ENCODE data around the gene HIBCH.

HIBCH gene

DNA sequence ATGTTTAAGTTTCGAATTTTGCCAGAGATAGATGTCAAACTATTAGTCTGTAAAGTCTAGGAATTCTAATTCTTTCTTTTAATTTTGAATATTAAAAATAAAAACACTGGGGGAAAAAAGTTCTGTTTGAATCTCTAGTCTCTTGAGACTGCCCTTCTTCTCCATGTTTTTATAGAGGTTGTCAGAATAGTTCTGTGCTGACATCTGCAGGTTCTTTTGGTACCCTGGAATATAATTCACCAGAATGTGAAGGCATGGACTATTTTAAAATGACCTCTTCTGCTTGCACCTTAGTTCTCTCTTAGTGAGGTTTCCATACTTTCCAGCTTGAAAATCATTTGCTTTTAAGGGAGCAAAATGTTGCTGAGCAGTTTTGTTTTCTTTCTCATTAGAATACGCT lies 136.1 kb downstream of the HIBCH start:
- H3K27ac ChIP-seq: no peak overlapping the region
- TF ChIP-seq CTCF (IDR thresholded peaks at IDR 0.05): no peak

DNA sequence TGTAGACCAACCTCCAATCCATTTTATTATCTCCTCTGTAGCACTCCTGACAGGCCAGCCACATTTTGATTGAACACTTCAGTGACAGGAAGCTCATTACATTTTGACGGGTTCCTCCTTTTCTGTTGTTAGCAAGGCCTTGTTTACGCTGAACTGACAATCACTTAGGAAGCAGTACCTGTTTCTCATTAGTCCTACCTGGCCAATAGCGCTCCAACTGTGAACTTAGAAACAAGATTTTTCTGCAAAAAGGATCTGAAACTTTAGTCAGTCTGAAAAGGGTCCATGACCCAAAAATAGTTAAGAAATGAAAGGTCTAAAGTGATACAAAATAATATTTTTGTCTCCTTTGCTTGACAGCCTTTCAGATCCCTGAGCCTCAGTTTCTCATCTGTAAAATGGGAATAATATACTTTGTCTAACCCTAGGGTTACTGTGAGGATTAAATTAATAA lies 137.5 kb downstream of the HIBCH start:
- H3K27ac ChIP-seq: no peak overlapping the region

More for the DNA sequence above, 136.1 kb downstream of the HIBCH start:
- H3K4me3 ChIP-seq: no peak overlapping the region
- no peak for DNase-seq (ENCODE audit: low spot score)

DNA sequence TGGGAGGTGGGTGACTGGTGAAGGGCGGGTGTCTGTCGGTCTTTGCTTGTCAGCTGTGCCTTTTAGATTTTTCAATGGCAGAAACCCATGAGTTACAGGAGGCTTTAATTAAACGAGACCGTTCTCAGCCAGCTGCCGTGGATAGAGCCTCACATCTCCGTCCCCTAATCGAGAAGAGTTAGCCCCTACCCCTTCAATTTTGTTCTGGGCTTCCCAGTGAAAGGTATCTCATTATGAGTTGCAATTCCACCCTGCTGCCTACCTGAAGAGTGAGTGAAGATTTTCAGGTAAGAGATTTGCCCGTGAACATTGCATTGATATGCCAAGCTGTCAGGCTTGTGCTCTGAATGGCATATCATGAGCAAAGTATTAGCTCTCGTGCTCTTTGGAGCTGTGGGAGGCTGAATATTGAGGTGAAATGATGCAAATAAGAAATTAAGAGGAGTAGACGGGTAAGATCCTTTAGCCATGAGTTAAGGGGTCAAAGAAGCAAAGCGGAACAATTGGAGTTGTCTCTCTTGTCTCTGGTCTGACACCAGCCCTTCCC lies 138.4 kb downstream of the HIBCH start:
- no peak for DNase-seq (ENCODE audit: low spot score)
- TF ChIP-seq CTCF (IDR thresholded peaks at IDR 0.05): no peak
- H3K27ac ChIP-seq: peak overlapping the region; percentile 53 to 86
- peak overlapping the region; percentile 79 for H3K4me3 ChIP-seq

More for the DNA sequence above, 137.5 kb downstream of the HIBCH start:
- no peak for TF ChIP-seq CTCF (IDR thresholded peaks at IDR 0.05)
- H3K4me3 ChIP-seq: no peak overlapping the region
- no peak for DNase-seq (ENCODE audit: low spot score)

DNA sequence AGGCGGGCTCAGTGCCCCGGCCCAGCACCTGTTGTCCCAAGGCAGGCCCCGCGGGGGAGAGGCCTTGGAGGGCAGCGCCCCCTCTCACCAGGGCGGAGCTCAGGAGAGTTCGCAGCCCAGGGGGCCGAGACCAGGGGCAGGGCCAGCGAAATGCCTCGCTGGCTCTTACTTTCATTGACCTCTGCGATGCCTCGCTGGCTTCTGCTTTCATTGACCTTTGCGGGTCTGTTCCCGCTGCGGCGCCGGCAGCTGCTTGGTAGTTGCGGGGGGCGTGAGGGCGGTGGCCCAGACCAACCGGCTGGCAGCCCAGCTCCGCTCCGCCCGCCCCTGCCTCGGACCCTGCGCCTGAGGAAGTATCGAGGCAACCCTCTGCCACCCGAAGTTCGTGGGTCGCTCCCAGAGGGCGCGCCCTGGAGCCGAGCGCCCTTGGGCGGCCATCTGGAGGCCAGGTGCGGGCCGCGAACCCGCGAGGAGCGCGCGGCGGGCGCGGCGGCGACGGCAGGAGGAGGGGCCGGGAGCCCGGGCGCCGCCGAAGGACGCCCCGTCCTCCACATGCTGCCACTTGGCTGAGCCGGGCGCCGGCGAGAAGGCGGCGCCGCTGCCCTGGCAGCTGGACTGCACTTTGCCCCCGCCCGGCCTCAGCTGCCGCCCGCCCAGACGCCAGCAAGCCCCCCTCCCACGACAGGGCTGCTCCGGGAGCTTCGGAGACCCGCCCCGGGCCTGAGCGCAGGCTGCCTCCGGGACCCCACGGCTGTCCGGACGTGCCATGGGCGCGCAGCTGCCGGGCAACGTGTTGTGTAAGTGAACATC lies 139.1 kb downstream of the HIBCH start:
- DNase-seq (ENCODE audit: low spot score): no peak
- Histone ChIP-seq H3K27ac (peak overlapping the region; percentile 53 to 86), H3K4me3 (peak overlapping the region; percentile 79)
- TF ChIP-seq CTCF (IDR thresholded peaks at IDR 0.05): no peak

- no peak for DNase-seq (ENCODE audit: low spot score)
- no peak for TF ChIP-seq CTCF (IDR thresholded peaks at IDR 0.05)
Measured at GRCh38 chr2:190179754-190180312, 139.8 kb downstream of the HIBCH start.

DNA sequence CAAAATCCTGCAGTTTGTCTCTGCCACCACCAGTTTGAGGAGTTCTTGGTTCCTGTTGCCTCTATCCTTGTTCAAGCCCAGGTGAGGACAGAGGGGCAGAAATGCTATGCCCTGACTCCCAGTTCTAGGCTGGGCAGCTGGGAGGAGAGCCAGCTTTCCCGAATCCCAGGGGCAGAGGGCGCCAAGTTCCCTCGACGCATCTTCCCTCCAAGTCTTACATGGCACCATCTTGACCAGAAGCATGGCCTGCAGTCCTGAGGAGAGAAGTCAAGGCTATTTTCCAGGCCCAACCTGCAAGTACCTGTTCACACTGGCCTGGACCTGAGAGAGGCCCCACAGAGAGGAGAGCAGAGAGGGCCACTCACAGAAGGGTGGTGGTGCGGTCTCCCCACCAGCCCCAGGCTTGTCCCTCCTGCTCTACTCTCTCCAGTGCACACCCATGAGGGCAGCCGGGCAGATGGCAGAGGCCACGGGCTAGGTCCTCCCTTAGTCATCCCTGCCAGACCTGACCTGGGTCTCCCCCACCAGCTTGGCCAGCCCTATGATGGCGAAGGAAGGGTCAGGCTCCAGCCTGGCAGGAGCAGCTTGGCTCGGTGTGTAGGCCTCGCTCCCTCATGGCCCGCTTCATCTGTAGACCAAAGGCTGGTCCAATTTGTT lies 141.4 kb downstream of the HIBCH start:
- no peak for DNase-seq (ENCODE audit: low spot score)
- no peak overlapping the region for H3K27ac ChIP-seq
- no peak for TF ChIP-seq CTCF (IDR thresholded peaks at IDR 0.05)
- no peak overlapping the region for H3K4me3 ChIP-seq

More at GRCh38 chr2:190179754-190180312, 139.8 kb downstream of the HIBCH start:
- H3K27ac ChIP-seq: peak overlapping the region in 1 of 2 donors; percentile 86
- peak overlapping the region; percentile 79 for H3K4me3 ChIP-seq
